Measurements from ENCODE around the gene RNF121. TPM values are rescaled to one million over a fixed set of nuclear protein-coding genes. Genes with fewer than 3 reads are reported as not detected.

RNF121 gene
- total and polyA plus RNA-seq, 2 of the 13 experiments (the other 11 are each of a cell fraction or from before 2014, with no cell fraction given) = 28.6 to 44.3 TPM

GRCh38 chr11:71998649-71999310 is 69.9 kb downstream of the RNF121 start, which contains the start of gene IL18BP:
TSS of gene IL18BP (plus strand) at chr11:71998909. CDS start at chr11:71999985, 1,076 bp downstream.
- Histone ChIP-seq H3K4me2 (ENCODE audit: low read depth, low read length) (no peak within 1 kb of the TSS), H3K27me3 (ENCODE audit: control insufficient read depth in 1 of 2, insufficient read depth in 2 of 2, low read length in 2 of 2) (no peaks in the 10 kb centered on the region), H3K79me2 (ENCODE audit: insufficient read depth, low read length) (no peaks in the 10 kb centered on the region), H2AFZ (ENCODE audit: low read length) (no peak within 1 kb of the TSS), H3K9ac (ENCODE audit: insufficient read depth, low read depth, low read length) (no peak within 1 kb of the TSS), H4K20me1 (ENCODE audit: insufficient read depth, low read length) (no peaks in the 10 kb centered on the region), H3K9me3 (ENCODE audit: low read length) (no peaks in the 10 kb centered on the region), H3K4me1 (ENCODE audit: insufficient read depth, low read length) (no peaks in the 10 kb centered on the region), H3K4me3 (replicated peaks in 1 of 3; ENCODE audit: insufficient read depth in 1 of 3, low read depth in 2 of 3, low read length in 3 of 3) (no peak within 1 kb of the TSS), H3K36me3 (replicated peaks in 1 of 2; ENCODE audit: control insufficient read depth in 1 of 2, insufficient read depth in 2 of 2, low read length in 2 of 2) (peaks cover 16 to 54% of the 10 kb centered on the region in 2 experiments; a peak in 4 of 5 replicates), H3K27ac (ENCODE audit: extremely low read length, insufficient read depth, low read length) (no peak within 1 kb of the TSS)
- no peak for FAIRE-seq
- BruUV-seq (replicated peaks) = no TSS peak
- in situ Hi-C loops (cut with HindIII; ENCODE audit: extremely low pct_ligation_motif_present, low pct_unique_long_range_greater_than_20kb) (no loop called here), intact Hi-C loops (cut with micrococcal nuclease; ENCODE audit: unreplicated experiment) (no loop called here)
- no peak for DNase-seq (ENCODE audit: low spot score)
- WGBS (ENCODE audit: low lambda C conversion rate) = 93% methylated on average over 9 of the region's 11 CpGs
- CTCF ChIA-PET (ENCODE audit: low intra/inter-chr PET ratio, low total read pairs) = no interaction called here
- TF ChIP-seq RBM22 (optimal IDR thresholded peaks at IDR 0.05; ENCODE audit: low read length) = peak; percentile 60
- TF ChIP-seq GRHL1 (CRISPR knock-in tag; conservative IDR thresholded peaks at IDR 0.05) = no peak
- ATAC-seq = no peak
- POLR2A ChIA-PET = no interaction called here

- BruUV-seq (replicated peaks) = no TSS peak
- POLR2A ChIA-PET = no interaction called here
- H3K27ac ChIP-seq (ENCODE audit: extremely low read length, insufficient read depth, low read length) = no peak overlapping the region
- H3K4me2 ChIP-seq (ENCODE audit: low read depth, low read length) = no peak overlapping the region
- no peaks in the 10 kb centered on the region for H4K20me1 ChIP-seq (ENCODE audit: insufficient read depth, low read length)
- H3K4me1 ChIP-seq (ENCODE audit: insufficient read depth, low read length) = no peaks in the 10 kb centered on the region
- FAIRE-seq = no peak
- no peak overlapping the region for H3K9ac ChIP-seq (ENCODE audit: insufficient read depth, low read depth, low read length)
- WGBS (ENCODE audit: low lambda C conversion rate) = 100% methylated on average over 2 of the region's 2 CpGs
- no peak overlapping the region for H2AFZ ChIP-seq (ENCODE audit: low read length)
- DNase-seq (ENCODE audit: low spot score) = no peak
- in situ Hi-C loops (cut with HindIII; ENCODE audit: extremely low pct_ligation_motif_present, low pct_unique_long_range_greater_than_20kb) = no loop called here
- no peaks in the 10 kb centered on the region for H3K79me2 ChIP-seq (ENCODE audit: insufficient read depth, low read length)
- CTCF ChIA-PET (ENCODE audit: low intra/inter-chr PET ratio, low total read pairs) = no interaction called here
- H3K9me3 ChIP-seq (ENCODE audit: low read length) = no peaks in the 10 kb centered on the region
- intact Hi-C loops (cut with micrococcal nuclease; ENCODE audit: unreplicated experiment) = no loop called here
- no peak for TF ChIP-seq ZNF576 (CRISPR knock-in tag; IDR thresholded peaks at IDR 0.05)
- TF ChIP-seq POLR2AphosphoS5 (IDR thresholded peaks at IDR 0.05; ENCODE audit: low read depth, low read length) = no peak
- TF ChIP-seq ZNF367 (CRISPR knock-in tag; IDR thresholded peaks at IDR 0.05; ENCODE audit: borderline replicate concordance) = no peak
- no peak for TF ChIP-seq ZBTB33 (CRISPR knock-in tag; IDR thresholded peaks at IDR 0.05)
- no peak for TF ChIP-seq ZNF17 (CRISPR knock-in tag; IDR thresholded peaks at IDR 0.05)
- no peak for TF ChIP-seq NFE2L1 (CRISPR knock-in tag; IDR thresholded peaks at IDR 0.05; ENCODE audit: borderline replicate concordance)
- no peak for TF ChIP-seq RFX3 (CRISPR knock-in tag; IDR thresholded peaks at IDR 0.05)
- TF ChIP-seq PAF1 (CRISPR knock-in tag; IDR thresholded peaks at IDR 0.05) = no peak
- no peak for TF ChIP-seq ZFP91 (CRISPR knock-in tag; IDR thresholded peaks at IDR 0.05; ENCODE audit: borderline replicate concordance)
- H3K27me3 ChIP-seq (ENCODE audit: control insufficient read depth in 1 of 2, insufficient read depth in 2 of 2, low read length in 2 of 2) = no peaks in the 10 kb centered on the region
- H3K4me3 ChIP-seq (replicated peaks in 1 of 3; ENCODE audit: insufficient read depth in 1 of 3, low read depth in 2 of 3, low read length in 3 of 3) = no peak overlapping the region
- ATAC-seq = no peak
- peaks cover 19 to 59% of the 10 kb centered on the region in 2 experiments for H3K36me3 ChIP-seq (replicated peaks in 1 of 2; ENCODE audit: control insufficient read depth in 1 of 2, insufficient read depth in 2 of 2, low read length in 2 of 2)
Observed at GRCh38 chr11:71999362-71999761, 70.5 kb downstream of the RNF121 start.

All from HepG2 (cell line).